B cell (primary cell): ENCODE results near the gene DMAC2. TPM values are rescaled to one million over a fixed set of nuclear protein-coding genes. Genes with fewer than 3 reads are reported as not detected.

Experiments
- ATAC-seq: fragments of 200-7000 bp; cut with Tn5 transposase; one replicate; pipeline ENCODE4 v1.10.0; 2021; ENCODE audit warnings: low read depth, mild to moderate bottlenecking, moderate number of reproducible peaks, moderate library complexity
- CTCF ChIA-PET: fragments of 350-600 bp; sonication (Branson Sonifier 250); formaldehyde crosslinking; loops from one replicate; lab custom pipeline; 2021; ENCODE audit warnings: antibody characterized with exemption, inconsistent platforms; lab: Charles Lee
- POLR2A ChIA-PET: fragments of 350-600 bp; sonication (Branson Sonifier 250); formaldehyde crosslinking; loops from one replicate; lab custom pipeline; 2021; ENCODE audit warnings: antibody characterized with exemption; lab: Charles Lee
- DNase-seq: peaks from one replicate; pipeline ENCODE4 v3.0.0; 2013
- H2AFZ ChIP-seq: 2 replicates; pipeline ENCODE4 v1.6.1; 2012; ENCODE audit warnings: mild to moderate bottlenecking, low read depth, low read length; ENCODE audit not compliant: insufficient read depth, poor library complexity, severe bottlenecking
- H3K27ac ChIP-seq, 2 donors: 1 replicate in 1 of 2; 2 replicates in 1 of 2; pipeline ENCODE4 v1.5.1; 2012 to 2013; ENCODE audit warnings: low read length in 2 of 2, mild to moderate bottlenecking in 2 of 2, moderate library complexity in 1 of 2
- H3K27me3 ChIP-seq, 4 experiments: fragments of 200-600 bp in 1 of 4; sonication (generic) in 1 of 4; replicated peaks in 1 of 4; 1 replicate in 2 of 4; 2 replicates in 2 of 4; pipeline versions ENCODE4 v1.6.1 to v1.7.0; 2013 to 2016; ENCODE audit warnings: low read length in 3 of 4, mild to moderate bottlenecking in 2 of 4, mixed read lengths in 1 of 4, moderate library complexity in 1 of 4; ENCODE audit not compliant: insufficient read depth in 4 of 4, control insufficient read depth in 3 of 4; ENCODE audit errors: control extremely low read depth in 1 of 4
- H3K36me3 ChIP-seq, 2 experiments: replicated peaks in 1 of 2; 1 replicate in 1 of 2; 2 replicates in 1 of 2; pipeline versions ENCODE4 v1.6.1 to v1.7.1; 2013; ENCODE audit warnings: low read length in 1 of 2; ENCODE audit not compliant: insufficient read depth in 2 of 2, control insufficient read depth in 1 of 2; ENCODE audit errors: control extremely low read depth in 1 of 2, extremely low read depth in 1 of 2
- H3K4me1 ChIP-seq, 2 donors: fragments of 200-600 bp in 1 of 2; sonication (generic) in 1 of 2; 1 replicate in 1 of 2; 2 replicates in 1 of 2; pipeline versions ENCODE4 v1.5.1 to v1.6.1; 2013 to 2017; ENCODE audit warnings: low read length in 2 of 2; ENCODE audit not compliant: control insufficient read depth in 2 of 2, insufficient read depth in 2 of 2
- H3K4me2 ChIP-seq: replicated peaks from 2 replicates; pipeline ENCODE3; 2012; ENCODE audit warnings: mild to moderate bottlenecking, low read depth, low read length; ENCODE audit not compliant: poor library complexity, severe bottlenecking
- H3K4me3 ChIP-seq, 5 experiments: fragments of 200-600 bp in 1 of 5; sonication (generic) in 1 of 5; 1 replicate in 3 of 5; 2 replicates in 2 of 5; pipeline versions ENCODE4 v1.5.1 to v1.7.0; 2011 to 2016; ENCODE audit warnings: low read length in 4 of 5, mild to moderate bottlenecking in 4 of 5, low read depth in 2 of 5, control low read depth in 1 of 5, moderate library complexity in 1 of 5; ENCODE audit not compliant: insufficient read depth in 1 of 5; ENCODE audit errors: control extremely low read depth in 1 of 5, extremely low read depth in 1 of 5
- H3K79me2 ChIP-seq: fragments of 200-600 bp; sonication (generic); one replicate; pipeline ENCODE4 v1.6.0; 2016; ENCODE audit warnings: low read length; ENCODE audit not compliant: control insufficient read depth, insufficient read depth
- H3K9ac ChIP-seq: fragments of 200-600 bp; sonication (generic); 2 replicates; pipeline ENCODE4 v1.6.1; 2017; ENCODE audit warnings: mild to moderate bottlenecking, low read length, moderate library complexity
- H3K9me3 ChIP-seq, 3 donors: one replicate each; pipeline versions ENCODE4 v1.6.1 to v1.7.1; 2013; ENCODE audit warnings: low read length in 2 of 3; ENCODE audit not compliant: control insufficient read depth in 2 of 3, insufficient read depth in 1 of 3; ENCODE audit errors: control extremely low read depth in 1 of 3
- H4K20me1 ChIP-seq: 2 replicates; pipeline ENCODE4 v1.6.0; 2012; ENCODE audit warnings: mild to moderate bottlenecking, low read length; ENCODE audit not compliant: insufficient read depth, control insufficient read depth, poor library complexity, severe bottlenecking
- H3K27ac Mint-ChIP-seq: one replicate; pipeline ENCODE4 v1.8.0; 2021; ENCODE audit warnings: mixed read lengths
- H3K27me3 Mint-ChIP-seq: one replicate; pipeline ENCODE4 v1.8.0; 2021; ENCODE audit warnings: mixed read lengths
- H3K4me1 Mint-ChIP-seq: one replicate; pipeline ENCODE4 v1.8.0; 2021; ENCODE audit warnings: mixed read lengths
- H3K4me3 Mint-ChIP-seq: one replicate; pipeline ENCODE4 v1.8.0; 2021; ENCODE audit warnings: mixed read lengths
- H3K9me3 Mint-ChIP-seq: one replicate; pipeline ENCODE4 v1.8.0; 2022; ENCODE audit warnings: mixed read lengths; ENCODE audit not compliant: insufficient read depth
- CTCF ChIP-seq: fragments of 200-600 bp; IDR thresholded peaks from one replicate; pipeline ENCODE4 v1.8.0; 2022; ENCODE audit warnings: antibody characterized with exemption, mild to moderate bottlenecking
- EZH2 ChIP-seq: IDR thresholded peaks from 2 replicates; pipeline ENCODE4 v1.6.1; 2012; ENCODE audit warnings: borderline replicate concordance, low read depth, mild to moderate bottlenecking, moderate library complexity, low read length; ENCODE audit not compliant: insufficient read depth, poor library complexity, severe bottlenecking
- WGBS: methylation state at CpG from one replicate; pipeline ENCODE4 v1.1.5; 2013; ENCODE audit warnings: missing lambda C conversion rate; ENCODE audit not compliant: insufficient coverage; 5-methylcytosine and 5-hydroxymethylcytosine counted together
- intact Hi-C: fragments of 100-400 bp; cut with micrococcal nuclease; formaldehyde crosslinking; loops from one replicate; pipeline ENCODE4 v1.10.0; 2022
- polyA plus RNA-seq: library from polyadenylated mRNA; depleted of rRNA; stranded (reverse); fragments of >200 nt; gene quantifications from 2 replicates; pipeline ENCODE4 v1.2.3, GENCODE V29; 2012
- total RNA-seq, 2 donors: library from RNA; stranded (reverse); fragments of 120-200 nt in 1 of 2; gene quantifications; 1 replicate in 1 of 2; 2 replicates in 1 of 2; pipeline versions ENCODE4 v1.2.3 to v1.2.4, GENCODE V29; 2013 to 2022

DMAC2 gene
- total and polyA plus RNA-seq, 2 donors (not counting 1 experiment from before 2014, with no cell fraction given), result 31.8 to 41.7 TPM

GRCh38 chr19:41431426-41432386, 8.0 kb downstream of the DMAC2 start:
- Histone ChIP-seq H3K4me3 (no peak overlapping the region), H2AFZ (no peak overlapping the region), H3K9ac (no peak overlapping the region), H3K27me3 (no peaks in the 10 kb centered on the region), H4K20me1 (no peaks in the 10 kb centered on the region), H3K9me3 (no peaks in the 10 kb centered on the region), H3K79me2 (no peaks in the 10 kb centered on the region), H3K27ac (no peak overlapping the region), H3K4me1 (peaks cover 12 to 15% of the 10 kb centered on the region in 2 donors), H3K4me2 (no peak overlapping the region), H3K36me3 (peaks cover 0 to 40% of the 10 kb centered on the region in 2 experiments)
- no peak for ATAC-seq
- peaks cover 15% of the 10 kb centered on the region for H3K4me1 Mint-ChIP-seq
- 89% methylated on average over 20 of the region's 23 CpGs for WGBS
- CTCF ChIA-PET, result interaction anchor here (0.9 to 1.6 kb wide), 3 partner anchors 9 to 170 kb away, joined by 3 to 5 read pairs (median 3); no protein-coding TSS in a partner anchor
- no peak for TF ChIP-seq CTCF
- TF ChIP-seq EZH2, result no peak
- POLR2A ChIA-PET, result no interaction called here
- intact Hi-C loops, result no loop called here
- no peak for DNase-seq
- H3K27me3 Mint-ChIP-seq, result no peaks in the 10 kb centered on the region
- H3K9me3 Mint-ChIP-seq, result no peaks in the 10 kb centered on the region
- no peak overlapping the region for H3K4me3 Mint-ChIP-seq
- no peak overlapping the region for H3K27ac Mint-ChIP-seq

- H3K27ac ChIP-seq, result no peak overlapping the region
- H2AFZ ChIP-seq, result no peak overlapping the region
- TF ChIP-seq CTCF (no peak), EZH2 (no peak)
- Mint-ChIP-seq H3K27me3 (no peaks in the 10 kb centered on the region), H3K4me3 (no peak overlapping the region), H3K9me3 (no peaks in the 10 kb centered on the region), H3K4me1 (peaks cover 13% of the 10 kb centered on the region), H3K27ac (no peak overlapping the region)
- no peaks in the 10 kb centered on the region for H3K79me2 ChIP-seq
- DNase-seq (no peak), ATAC-seq (no peak)
- intact Hi-C loops, result no loop called here
- WGBS, result 85% methylated on average over 6 of the region's 6 CpGs
- POLR2A ChIA-PET, result no interaction called here
- H3K4me3 ChIP-seq, result no peak overlapping the region
- H4K20me1 ChIP-seq, result no peaks in the 10 kb centered on the region
- no peaks in the 10 kb centered on the region for H3K9me3 ChIP-seq
- H3K36me3 ChIP-seq, result peaks cover 0 to 33% of the 10 kb centered on the region in 2 experiments
- no peaks in the 10 kb centered on the region for H3K27me3 ChIP-seq
- no peak overlapping the region for H3K4me2 ChIP-seq
- peaks cover 12 to 15% of the 10 kb centered on the region in 2 donors for H3K4me1 ChIP-seq
- CTCF ChIA-PET, result interaction anchor here (1.3 to 1.6 kb wide), 2 partner anchors 9 to 18 kb away, joined by 3 to 5 read pairs; no protein-coding TSS in a partner anchor
- no peak overlapping the region for H3K9ac ChIP-seq
Observed at GRCh38 chr19:41430922-41431321, 8.8 kb downstream of the DMAC2 start.
